ENCODE results near the gene POLN.

The POLN gene

GRCh38 chr4:2105559-2105958 is 136.4 kb downstream of the POLN start:
- TF ChIP-seq POLR2A (IDR thresholded peaks at IDR 0.05; ENCODE audit: low read depth, low read length) = no peak
- DNase-seq (ENCODE audit: insufficient read length, low spot score) (no peak), FAIRE-seq (no peak)

GRCh38 chr4:2104556-2105345 is 137.2 kb downstream of the POLN start:
- FAIRE-seq = no peak
- no peak for DNase-seq (ENCODE audit: insufficient read length, low spot score)
- TF ChIP-seq POLR2A (IDR thresholded peaks at IDR 0.05; ENCODE audit: low read depth, low read length) = no peak

- DNase-seq (ENCODE audit: insufficient read length, low spot score) (no peak), FAIRE-seq (no peak)
- no peak for TF ChIP-seq POLR2A (IDR thresholded peaks at IDR 0.05; ENCODE audit: low read depth, low read length)
Measured at GRCh38 chr4:2103843-2104547, 137.9 kb downstream of the POLN start.

GRCh38 chr4:2103127-2103842 is 138.6 kb downstream of the POLN start:
- TF ChIP-seq POLR2A (IDR thresholded peaks at IDR 0.05; ENCODE audit: low read depth, low read length) = no peak
- no peak for DNase-seq (ENCODE audit: insufficient read length, low spot score)
- FAIRE-seq = no peak

- no peak for FAIRE-seq
- TF ChIP-seq POLR2A (IDR thresholded peaks at IDR 0.05; ENCODE audit: low read depth, low read length) = no peak
- no peak for DNase-seq (ENCODE audit: insufficient read length, low spot score)
Measured at GRCh38 chr4:2102045-2102883, 139.7 kb downstream of the POLN start.

GRCh38 chr4:2101346-2102044 is 140.4 kb downstream of the POLN start:
- FAIRE-seq = no peak
- DNase-seq (ENCODE audit: insufficient read length, low spot score) = no peak
- no peak for TF ChIP-seq POLR2A (IDR thresholded peaks at IDR 0.05; ENCODE audit: low read depth, low read length)

GRCh38 chr4:2096073-2096609 is 145.8 kb downstream of the POLN start:
- DNase-seq (ENCODE audit: insufficient read length, low spot score) (peak; percentile 35), FAIRE-seq (no peak)
- TF ChIP-seq POLR2A (IDR thresholded peaks at IDR 0.05; ENCODE audit: low read depth, low read length) = no peak

- no peak for FAIRE-seq
- DNase-seq (ENCODE audit: insufficient read length, low spot score) = no peak
- no peak for TF ChIP-seq POLR2A (IDR thresholded peaks at IDR 0.05; ENCODE audit: low read depth, low read length)
Measured at GRCh38 chr4:2095236-2096072, 146.5 kb downstream of the POLN start.

GRCh38 chr4:2094545-2094944 is 147.4 kb downstream of the POLN start:
- DNase-seq (ENCODE audit: insufficient read length, low spot score) (no peak), FAIRE-seq (no peak)
- no peak for TF ChIP-seq POLR2A (IDR thresholded peaks at IDR 0.05; ENCODE audit: low read depth, low read length)

GRCh38 chr4:2093265-2093664 is 148.7 kb downstream of the POLN start:
- FAIRE-seq (no peak), DNase-seq (ENCODE audit: insufficient read length, low spot score) (no peak)
- no peak for TF ChIP-seq POLR2A (IDR thresholded peaks at IDR 0.05; ENCODE audit: low read depth, low read length)

GRCh38 chr4:2092669-2093053 is 149.3 kb downstream of the POLN start:
- TF ChIP-seq POLR2A (IDR thresholded peaks at IDR 0.05; ENCODE audit: low read depth, low read length) = no peak
- FAIRE-seq = no peak
- no peak for DNase-seq (ENCODE audit: insufficient read length, low spot score)

All from H54 (cell line).